DMS79 (cell line): Measurements from ENCODE around the gene INPP5J.
"Not testable (repeated sequence)": the region's sequence is repeated elsewhere in the genome, so short reads cannot be mapped to it uniquely, and the experiment has no call there.

Experiments
- DNase-seq: peaks from one replicate; lab custom pipeline; 2025; lab: John Stamatoyannopoulos, UW

The INPP5J gene

DNA sequence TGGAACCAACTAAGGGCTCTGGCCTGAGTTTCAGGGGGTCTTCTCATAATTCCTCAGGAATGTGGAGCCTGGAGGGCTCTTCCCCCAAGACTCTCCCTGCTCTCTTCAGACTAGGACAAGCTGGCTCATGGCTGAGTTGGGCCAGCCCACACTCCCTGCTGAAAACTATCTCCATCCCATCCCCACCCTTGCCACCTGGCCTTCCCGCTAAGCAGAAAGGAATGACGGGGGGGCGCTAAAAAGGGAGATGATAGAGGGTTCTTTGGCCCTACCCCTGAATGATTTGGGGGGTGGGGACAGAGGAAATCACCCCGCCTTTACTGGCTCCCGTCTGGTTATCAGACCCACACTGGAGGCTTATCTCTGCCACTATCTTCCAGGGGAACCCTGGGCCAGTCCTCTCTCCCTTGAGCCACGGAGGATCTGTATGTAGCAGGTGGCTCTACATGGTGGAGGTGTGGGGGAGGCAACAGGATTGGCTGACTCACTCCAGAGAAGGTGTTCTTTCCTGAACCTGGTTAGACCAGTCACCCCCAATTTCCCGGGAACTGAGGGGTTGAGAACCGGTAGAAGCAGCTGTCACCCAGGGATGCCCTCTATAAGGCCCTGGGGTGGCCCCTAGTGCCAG is 35.9 kb upstream of the INPP5J start:
- DNase-seq: no peak

DNA sequence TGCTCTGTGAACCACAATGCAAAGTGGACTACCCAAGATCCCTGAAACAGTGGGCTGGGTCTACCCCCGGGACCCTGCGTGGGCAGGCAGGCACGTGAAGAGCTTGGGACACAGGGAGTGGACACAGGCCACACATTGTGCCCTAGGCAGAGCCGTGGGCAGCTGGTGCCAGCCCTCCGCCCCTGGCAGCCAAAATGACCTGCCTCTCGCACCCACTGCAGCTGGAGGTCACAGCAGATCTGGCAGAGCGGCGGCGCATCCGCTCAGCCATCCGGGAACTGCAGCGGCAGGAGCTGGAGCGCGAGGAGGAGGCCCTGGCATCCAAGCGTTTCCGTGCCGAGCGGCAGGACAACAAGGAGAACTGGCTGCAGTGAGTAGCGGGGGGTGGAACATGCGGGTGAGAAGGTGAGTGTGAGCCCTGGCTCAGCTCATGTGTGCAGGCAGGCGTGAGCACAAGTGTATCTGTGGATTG is 35.0 kb upstream of the INPP5J start:
- DNase-seq: no peak

DNA sequence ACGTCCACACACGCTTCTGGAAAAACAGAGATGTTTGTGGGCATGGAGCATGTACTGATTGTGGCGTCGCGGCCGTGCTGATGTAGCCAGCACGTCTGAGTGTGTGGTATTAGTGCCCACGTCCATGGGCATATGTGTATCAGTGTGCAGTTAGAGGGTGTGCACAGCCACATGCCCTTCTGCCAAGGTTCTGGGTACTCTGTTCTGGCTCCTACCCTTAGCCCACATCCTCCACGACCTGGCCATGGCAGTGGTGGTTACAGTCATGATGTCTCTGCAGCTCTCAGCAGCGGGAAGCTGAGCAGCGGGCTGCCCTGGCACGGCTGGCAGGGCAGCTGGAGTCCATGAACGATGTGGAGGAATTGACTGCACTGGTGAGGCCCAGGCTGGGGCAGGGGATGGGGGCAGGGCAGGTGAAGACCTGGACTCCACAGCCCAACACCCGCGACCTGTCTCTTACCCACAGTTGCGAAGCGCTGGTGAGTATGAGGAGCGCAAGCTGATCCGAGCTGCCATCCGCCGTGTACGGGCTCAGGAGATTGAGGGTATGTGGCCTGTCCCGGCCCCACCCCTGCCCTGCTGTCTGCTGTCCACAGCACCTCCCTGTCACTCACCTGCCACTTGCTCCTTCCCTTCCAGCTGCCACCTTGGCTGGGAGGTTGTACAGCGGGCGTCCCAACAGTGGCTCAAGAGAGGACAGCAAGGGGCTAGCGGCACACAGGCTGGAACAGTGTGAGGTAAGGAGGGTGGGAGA is 34.4 kb upstream of the INPP5J start:
- DNase-seq: no peak

DNA sequence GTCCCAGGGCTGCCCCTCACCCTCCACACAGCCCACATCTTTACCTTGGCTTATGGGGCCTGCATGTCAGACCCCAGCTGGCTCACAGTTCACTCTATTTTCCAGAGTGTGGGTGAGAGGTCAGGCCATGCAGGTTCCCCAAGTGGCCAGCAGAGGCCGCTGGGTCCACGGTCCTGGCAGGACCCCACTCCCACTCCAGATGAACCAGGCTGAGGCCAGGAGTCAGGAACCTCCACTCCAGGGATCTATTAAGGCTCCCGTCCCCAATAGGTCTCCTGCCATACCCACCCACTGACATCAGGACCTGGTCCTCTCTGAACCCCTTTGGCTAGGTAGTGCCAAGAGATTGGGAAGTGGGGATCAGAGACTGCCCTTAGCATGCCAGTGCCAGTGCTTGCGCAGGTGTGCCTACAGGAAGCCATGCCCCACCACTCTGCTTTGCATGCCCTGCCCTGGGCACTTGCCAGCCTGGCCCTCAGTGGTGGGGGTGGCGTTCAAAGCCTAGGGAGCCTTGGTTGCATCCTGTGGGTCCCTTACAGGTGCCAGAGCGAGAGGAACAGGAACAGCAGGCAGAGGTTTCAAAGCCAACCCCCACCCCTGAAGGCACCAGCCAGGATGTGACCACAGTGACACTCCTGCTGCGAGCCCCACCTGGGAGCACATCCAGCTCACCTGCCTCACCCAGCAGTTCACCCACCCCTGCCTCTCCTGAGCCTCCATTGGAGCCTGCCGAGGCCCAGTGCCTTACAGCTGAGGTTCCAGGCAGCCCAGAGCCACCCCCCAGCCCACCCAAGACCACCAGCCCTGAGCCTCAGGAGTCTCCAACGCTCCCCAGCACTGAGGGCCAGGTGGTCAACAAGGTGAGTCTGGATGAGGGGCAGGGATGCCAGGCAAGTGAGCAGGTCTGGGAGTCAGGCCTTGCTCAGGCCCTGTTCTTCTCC is 33.3 kb upstream of the INPP5J start:
- DNase-seq: no peak

DNA sequence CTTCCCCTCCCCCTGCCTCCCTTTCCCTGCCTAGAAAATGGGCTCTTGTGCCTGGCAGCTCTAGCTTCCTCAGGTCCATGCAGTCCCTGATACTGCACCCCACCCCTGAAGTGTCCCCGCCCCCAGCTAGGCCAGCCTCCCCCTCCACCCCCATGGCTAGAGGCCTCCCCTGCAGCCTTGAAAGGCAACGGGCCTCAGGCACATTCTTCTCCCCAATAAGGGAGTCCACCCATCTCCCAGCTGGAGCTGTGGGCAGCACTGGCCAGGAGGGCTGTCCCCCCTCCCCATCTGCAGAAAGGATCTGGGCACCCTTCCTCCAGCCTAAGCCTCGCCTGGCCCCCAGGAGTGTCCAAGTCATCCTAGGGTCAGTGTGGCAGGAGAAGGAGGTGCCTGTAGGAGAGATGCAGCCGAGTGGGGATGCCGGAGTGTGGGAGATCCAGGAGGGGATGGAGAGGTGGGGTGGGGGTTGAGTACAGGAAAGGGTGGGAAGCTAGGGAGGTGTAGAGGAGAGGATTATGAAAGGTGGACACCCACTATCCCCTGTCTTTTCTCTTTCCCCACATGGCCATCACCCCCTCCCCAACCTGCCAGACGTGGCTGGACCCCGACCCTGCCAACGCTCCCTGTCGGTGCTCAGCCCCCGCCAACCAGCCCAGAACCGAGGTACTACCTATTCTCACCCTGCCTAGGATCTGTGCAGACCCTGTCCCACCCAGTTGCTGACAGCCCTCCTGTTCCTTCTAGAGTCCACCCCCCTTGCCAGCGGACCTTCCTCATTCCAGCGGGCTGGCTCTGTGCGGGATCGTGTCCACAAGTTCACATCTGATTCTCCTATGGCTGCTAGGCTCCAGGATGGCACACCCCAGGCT is 32.3 kb upstream of the INPP5J start:
- DNase-seq: no peak

DNA sequence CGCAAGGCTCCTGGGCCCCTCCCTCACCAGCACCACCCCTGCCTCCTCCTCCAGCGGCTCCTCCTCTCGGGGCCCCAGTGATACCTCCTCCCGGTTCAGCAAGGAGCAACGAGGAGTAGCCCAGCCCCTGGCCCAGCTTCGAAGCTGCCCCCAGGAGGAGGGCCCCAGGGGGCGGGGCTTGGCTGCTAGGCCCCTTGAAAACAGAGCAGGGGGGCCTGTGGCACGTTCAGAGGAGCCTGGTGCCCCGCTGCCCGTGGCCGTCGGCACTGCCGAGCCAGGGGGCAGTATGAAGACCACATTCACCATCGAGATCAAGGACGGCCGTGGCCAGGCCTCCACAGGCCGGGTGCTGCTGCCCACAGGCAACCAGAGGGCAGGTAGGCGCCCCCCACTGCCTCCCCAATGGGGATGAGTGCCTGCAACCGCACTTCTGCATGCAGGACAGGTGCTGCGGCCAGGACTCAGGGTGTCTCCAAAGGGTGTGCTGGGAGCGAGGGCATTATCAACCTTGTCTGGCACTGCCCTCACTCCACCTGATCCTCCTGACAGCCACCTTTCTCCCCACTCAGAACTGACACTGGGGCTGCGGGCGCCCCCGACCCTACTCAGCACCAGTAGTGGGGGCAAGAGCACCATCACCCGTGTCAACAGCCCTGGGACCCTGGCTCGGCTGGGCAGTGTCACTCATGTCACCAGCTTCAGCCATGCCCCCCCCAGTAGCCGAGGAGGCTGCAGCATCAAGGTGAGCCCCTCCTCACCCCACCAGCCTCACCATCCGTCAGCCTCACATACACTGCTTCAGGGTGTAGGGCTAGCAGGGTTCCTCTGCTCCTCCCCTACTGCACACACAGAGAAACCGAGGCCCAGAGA is 31.4 kb upstream of the INPP5J start:
- no peak for DNase-seq

DNA sequence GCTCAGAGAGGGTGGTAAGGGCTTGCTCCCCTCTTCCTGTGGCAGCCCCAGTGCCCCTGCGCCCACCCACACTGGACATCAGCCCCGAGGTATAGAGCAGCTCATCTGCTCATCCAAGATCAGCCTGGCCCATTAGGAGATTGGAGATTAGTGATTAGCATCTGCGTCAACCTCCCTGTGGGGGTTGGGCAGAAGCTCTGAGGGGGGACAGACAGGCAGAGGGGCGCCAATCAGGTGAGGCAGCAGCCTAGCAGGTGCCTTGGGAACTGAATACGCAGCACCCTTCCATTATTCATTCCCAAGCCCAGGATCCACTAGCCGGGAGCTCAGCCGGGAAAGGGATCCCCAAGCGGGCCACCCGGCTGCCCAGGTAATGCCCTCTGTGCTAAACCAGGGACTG is 30.6 kb upstream of the INPP5J start:
- DNase-seq: no peak

DNA sequence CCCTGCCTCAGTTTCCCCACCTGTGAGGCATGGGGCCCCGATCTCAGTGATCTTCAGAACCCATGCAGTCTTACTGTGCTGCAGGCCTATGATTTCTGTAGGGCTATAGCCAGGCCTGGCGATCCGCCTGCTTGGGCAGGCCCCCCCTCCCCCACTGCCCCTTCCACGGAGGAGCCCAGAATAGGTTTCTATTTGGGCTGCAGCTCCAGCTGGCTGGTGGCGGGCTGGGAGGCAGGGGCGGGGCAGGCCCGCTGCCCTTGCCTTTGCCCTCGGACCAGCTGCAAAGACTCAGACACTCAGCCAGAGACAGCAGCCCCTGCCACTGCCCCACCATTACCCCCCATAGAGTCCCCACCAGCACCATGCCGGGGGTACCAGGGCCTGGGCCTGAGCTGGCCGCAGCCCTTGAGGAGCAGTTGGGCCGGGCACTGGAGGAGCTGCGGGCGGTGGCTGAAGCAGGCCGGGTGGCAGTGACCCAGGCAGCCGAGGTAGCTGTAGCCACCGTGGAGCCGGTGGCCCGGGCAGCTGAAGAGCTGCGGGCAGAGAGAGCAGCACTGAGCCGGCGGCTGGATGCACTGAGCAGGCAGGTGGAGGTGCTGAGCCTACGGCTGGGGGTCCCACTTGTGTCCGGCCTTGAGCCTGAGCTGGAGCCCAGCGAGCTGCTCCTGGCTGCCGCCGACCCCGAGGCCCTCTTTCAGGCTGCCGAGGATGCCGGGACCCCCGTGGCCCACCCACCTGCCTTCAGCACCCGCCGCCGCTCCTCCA is 29.5 kb upstream of the INPP5J start:
- no peak for DNase-seq

DNA sequence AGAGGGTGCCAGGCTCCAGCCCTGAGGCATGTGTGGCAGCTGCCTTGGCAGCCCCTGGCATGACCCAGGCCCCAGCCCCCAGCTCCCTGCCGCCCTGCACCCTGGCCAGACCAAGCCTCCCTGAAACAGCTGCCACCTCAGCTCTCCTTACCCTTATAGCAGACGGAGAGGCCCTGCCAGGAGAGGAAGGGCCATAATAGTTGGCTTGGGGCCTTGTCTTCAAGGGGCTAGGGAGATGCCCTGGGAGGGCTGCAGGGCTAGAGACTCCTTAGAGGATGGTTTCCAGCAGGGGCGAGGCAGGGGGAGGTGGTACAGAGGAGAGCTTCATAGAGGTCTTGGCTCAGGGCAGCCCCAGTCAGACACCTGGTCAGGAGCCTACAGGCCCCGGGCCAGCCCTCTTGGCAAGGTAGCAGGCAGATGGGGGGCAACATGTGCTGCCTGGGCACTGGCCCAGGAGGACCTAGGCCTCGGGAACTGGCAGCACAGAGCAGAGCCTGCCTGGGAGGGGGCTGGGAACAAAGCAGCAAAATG is 28.7 kb upstream of the INPP5J start:
- no peak for DNase-seq

DNA sequence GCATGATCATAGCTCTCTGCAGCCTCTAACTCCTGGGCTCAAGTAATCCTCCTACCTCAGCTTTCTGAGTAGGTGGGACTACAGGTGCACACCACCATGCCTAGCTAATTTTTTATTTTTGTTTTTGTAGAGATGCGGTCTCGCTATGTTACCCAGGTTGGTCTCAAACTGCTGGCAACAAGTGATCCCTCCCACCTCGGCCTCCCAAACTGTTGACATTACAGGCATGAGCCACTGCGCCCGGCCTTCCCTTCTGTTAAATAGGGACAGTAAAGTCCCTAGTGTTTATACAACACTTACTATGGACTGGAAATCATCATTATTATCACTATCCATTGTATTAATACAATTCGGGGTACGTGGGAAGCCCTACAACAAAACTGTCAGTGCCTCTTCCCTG is 28.0 kb upstream of the INPP5J start:
- no peak for DNase-seq

DNA sequence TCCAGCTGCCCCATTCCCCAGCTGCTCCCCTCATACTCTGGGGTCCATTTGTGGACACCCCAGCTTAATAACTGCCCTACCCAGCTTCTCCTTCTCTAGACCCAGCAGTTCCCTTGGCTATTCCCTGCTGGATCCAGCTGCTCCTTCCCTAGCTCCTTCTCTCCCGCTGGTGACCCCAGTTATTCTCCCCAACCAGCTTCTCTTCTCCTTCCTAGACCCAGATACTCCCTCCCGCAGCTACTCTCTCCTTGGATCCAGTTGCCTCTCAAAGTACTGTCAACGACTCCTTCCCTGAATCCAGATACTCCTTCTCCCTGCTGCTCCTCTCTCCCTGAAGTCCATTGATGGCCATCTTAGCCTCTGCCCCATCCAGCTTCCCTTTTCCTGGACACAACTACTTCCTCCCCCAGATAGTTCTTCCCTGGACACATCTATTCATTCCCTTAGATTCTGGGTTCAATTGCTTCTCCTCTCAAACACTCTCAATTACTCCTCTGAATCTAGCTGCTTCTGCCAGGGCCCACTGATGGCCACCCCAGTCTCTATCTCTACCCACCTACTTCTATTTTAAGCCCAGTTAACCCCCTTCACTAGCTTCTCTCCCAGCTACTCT is 27.0 kb upstream of the INPP5J start:
- DNase-seq: no peak

DNA sequence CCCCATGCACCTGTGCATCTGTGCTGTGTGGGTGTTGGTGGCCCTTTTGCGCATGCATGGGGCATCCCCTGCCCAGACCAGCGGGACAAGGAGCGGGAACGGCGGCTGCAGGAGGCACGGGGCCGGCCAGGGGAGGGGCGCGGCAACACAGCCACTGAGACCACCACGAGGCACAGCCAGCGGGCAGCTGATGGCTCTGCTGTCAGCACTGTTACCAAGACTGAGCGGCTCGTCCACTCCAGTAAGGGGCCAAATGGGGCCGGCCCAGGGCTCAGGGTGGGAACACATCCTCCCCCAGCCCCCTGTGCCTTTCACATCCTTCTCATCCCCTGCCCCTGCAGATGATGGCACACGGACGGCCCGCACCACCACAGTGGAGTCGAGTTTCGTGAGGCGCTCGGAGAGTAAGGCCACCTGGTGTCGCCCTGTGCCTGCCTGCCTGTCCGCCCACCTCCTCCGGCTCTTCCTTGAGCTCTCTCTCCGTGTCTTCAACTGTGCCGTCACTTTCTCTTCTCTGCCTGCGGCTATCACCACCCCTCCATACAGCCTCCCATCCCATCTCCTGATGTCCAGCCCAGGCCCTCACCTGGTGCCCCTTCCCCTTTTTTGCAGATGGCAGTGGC is 26.0 kb upstream of the INPP5J start:
- no peak for DNase-seq

DNA sequence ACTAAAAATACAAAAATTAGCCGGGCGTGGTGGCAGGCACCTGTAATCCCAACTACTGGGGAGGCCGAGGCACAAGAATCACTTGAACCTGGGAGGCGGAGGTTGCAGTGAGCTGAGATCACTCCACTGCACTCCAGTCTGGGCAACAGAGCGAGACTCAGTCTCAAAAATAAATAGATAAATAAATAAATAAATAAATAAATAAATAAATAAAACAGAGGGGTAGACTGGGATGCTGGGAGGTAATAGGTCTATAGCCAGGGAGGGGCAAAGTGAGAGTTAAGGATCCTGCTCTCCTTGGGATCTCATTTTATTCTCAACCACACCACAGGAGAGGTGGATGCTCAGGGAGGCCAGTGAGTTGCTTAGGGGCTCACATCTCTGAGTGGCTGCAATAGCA is 25.2 kb upstream of the INPP5J start:
- not testable (repeated sequence) for DNase-seq

DNA sequence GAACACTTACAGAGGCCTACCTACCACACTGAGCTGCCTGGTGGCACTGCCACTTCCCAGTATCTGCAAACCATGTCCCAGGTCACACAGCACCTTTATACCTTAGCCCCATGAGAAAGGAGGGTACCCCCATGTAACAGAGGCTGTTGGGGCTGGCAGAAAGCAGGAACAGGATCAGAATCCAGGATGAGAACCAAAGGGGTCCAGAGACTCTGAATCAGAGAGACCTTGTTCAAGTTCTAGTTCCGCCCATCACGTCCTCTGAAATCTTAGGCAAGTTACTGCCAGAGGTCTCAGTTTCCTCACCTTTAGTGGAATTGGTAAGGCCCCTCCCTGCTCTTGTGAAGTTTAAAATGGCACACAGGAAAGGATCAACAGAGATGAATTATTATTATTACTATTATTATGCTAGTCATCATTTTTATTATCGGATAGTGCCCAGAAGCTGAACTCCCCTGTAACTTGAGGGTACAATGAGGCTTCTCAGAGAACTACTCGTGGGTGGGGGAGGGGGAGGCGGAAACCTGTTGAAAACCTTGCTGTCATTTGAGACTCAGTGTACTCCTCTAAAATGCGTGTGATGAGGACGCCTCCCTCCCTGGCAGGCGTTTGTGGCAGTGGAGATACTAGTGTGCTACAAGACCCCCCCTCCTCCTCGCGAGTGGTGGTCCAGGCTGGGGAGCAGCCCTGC is 24.7 kb upstream of the INPP5J start:
- DNase-seq: no peak

DNA sequence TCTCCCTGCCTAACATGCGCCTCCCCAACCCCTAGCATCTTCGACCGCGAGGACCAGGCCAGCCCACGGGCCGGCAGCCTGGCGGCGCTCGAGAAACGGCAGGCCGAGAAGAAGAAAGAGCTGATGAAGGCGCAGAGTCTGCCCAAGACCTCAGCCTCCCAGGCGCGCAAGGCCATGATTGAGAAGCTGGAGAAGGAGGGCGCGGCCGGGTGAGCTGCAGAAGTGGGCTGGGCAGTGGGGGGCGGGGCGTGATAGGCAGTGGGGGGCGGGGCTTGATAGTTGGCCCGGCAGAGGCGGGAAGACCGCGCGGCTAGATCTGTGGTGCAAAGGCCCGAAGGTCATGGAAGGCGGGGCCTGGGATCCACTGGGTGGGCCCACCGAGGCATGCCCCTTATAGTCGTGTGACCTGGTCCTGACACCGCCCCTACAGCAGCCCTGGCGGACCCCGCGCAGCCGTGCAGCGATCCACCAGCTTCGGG is 24.1 kb upstream of the INPP5J start:
- DNase-seq: no peak

DNA sequence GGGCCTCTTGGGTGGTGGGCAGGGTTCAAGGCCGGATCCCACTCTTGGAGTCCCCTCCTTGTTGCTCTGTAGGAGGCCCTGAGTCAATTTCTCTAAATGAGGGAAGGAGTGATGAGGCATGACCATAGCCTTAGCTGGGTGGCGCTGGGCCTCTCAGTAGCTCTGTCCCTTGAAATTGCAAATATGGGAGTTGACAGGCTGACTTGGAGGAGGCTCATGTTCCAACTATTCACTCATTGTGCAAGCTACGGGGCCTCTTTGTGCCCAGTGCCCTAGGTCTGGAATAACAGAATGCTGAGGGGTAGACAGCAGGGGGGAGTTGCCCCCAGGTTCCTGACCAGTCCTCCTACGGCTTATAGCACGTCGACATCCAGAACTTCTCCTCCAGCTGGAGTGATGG is 23.4 kb upstream of the INPP5J start:
- no peak for DNase-seq

DNA sequence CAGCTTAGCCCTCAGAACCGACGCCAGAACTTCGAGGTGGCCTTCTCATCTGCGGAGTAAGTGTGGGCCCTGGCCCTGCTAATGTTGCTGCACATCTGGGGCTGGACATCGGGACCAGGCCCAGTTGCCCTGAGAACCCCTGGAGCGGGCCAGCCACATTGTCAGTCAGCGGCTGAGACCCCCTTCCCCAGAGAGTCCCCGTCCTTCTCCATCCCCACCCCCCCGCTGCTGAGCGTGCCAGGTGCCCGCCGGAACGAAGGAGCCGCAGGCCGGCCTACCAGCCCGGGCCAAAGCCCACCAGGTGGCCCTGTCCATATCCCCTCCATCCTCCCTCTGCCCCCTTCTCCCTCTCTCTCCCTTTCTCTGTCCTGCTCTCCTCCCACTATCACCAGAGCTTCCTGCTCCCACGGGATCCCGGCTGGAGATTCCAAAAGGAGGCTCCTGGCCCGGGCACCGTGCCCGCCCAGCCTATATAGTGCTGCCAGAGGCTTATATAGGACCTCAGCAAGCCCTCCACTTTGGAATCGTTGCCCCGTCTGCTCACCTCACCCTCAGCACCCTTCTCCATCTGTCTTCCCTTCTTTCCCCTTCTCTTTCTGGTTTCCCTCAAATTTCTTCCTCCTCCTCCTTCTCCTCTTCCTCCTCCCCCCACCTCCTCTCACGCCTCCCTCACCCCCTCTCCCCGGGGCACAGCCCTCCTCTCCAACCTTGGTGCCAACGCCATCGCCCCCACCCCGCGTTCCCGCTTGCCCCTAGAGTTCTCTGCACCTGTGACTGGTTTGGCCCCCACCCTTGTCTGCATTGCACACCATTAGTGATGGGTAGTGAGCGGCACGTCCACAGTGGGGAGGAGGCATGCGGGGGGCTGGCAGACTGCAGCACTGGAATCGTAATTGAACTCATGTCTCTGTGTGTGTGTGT is 22.7 kb upstream of the INPP5J start:
- DNase-seq: no peak
